GM12878 (cell line): Measurements from ENCODE around the gene KISS1. TPM values are rescaled to one million over a fixed set of nuclear protein-coding genes. Genes with fewer than 3 reads are reported as not detected.

ENCODE experiments used
- ATAC-seq: fragments of 200-7000 bp; cut with Tn5 transposase; 3 replicates; pipeline ENCODE4 v1.9.1; 2020; ENCODE audit warnings: mild to moderate bottlenecking, moderate library complexity
- BruUV-seq: library from RNA; stranded (reverse); fragments of 400-500 nt; replicated peaks from 2 replicates; lab custom pipeline; 2021; lab: Mats Ljungman, UMichigan
- CTCF ChIA-PET: fragments of 300-600 bp; sonication (Branson Sonifier 250); formaldehyde crosslinking; extraction: SDS; loops from one replicate; lab custom pipeline; 2021; ENCODE audit warnings: inconsistent platforms; lab: Yijun Ruan, JAX
- POLR2A ChIA-PET: fragments of 350-600 bp; formaldehyde crosslinking; extraction: SDS; loops from one replicate; lab custom pipeline; 2021; ENCODE audit warnings: inconsistent platforms; lab: Charles Lee
- RAD21 ChIA-PET: fragments of 300-600 bp; sonication (Branson Sonifier 250); formaldehyde crosslinking; loops from one replicate; lab custom pipeline; 2023; ENCODE audit warnings: antibody characterized with exemption; ENCODE audit not compliant: unreplicated experiment; lab: Charles Lee
- SMC1A ChIA-PET: fragments of 300-600 bp; sonication (Branson Sonifier 250); formaldehyde crosslinking; loops from one replicate; lab custom pipeline; 2023; ENCODE audit not compliant: unreplicated experiment, uncharacterized antibody; lab: Charles Lee
- DNase-seq: peaks from one replicate; pipeline ENCODE4 v3.0.0-alpha.2; 2011; ENCODE audit warnings: low read depth, low spot score
- FAIRE-seq: peaks from 3 replicates; lab custom pipeline; 2011; peaks lifted over from hg19 to GRCh38; lab: Jason Lieb, UNC
- H2AFZ ChIP-seq: 2 replicates; pipeline ENCODE4 v1.6.0; 2011; ENCODE audit warnings: low read depth, low read length, control low read depth; ENCODE audit not compliant: control insufficient read depth
- H3K27ac ChIP-seq: 2 replicates; pipeline ENCODE4 v1.5.1; 2011; ENCODE audit warnings: control low read depth; ENCODE audit not compliant: control insufficient read depth, insufficient read depth
- H3K27me3 ChIP-seq, 2 experiments: replicated peaks in 1 of 2; 2 replicates each; pipeline versions ENCODE4 v1.6.0 to v1.6.1; 2011; ENCODE audit warnings: low read length in 1 of 2; ENCODE audit not compliant: control insufficient read depth in 2 of 2, insufficient read depth in 2 of 2
- H3K36me3 ChIP-seq, 2 experiments: 2 replicates each; pipeline ENCODE4 v1.5.1; 2011; ENCODE audit warnings: low read length in 1 of 2; ENCODE audit not compliant: control insufficient read depth in 2 of 2, insufficient read depth in 2 of 2
- H3K4me1 ChIP-seq: 2 replicates; pipeline ENCODE4 v1.6.1; 2011; ENCODE audit warnings: mild to moderate bottlenecking, low read length, moderate library complexity, mixed read lengths; ENCODE audit not compliant: control insufficient read depth, insufficient read depth
- H3K4me2 ChIP-seq: 2 replicates; pipeline ENCODE4 v1.6.0; 2011; ENCODE audit warnings: control low read depth; ENCODE audit not compliant: control insufficient read depth, insufficient read depth
- H3K4me3 ChIP-seq: fragments of 200-600 bp; sonication (generic); 2 replicates; pipeline ENCODE4 v1.5.1; 2016
- H3K79me2 ChIP-seq: 2 replicates; pipeline ENCODE4 v1.6.0; 2011; ENCODE audit warnings: low read length; ENCODE audit not compliant: control insufficient read depth, insufficient read depth
- H3K9ac ChIP-seq: 2 replicates; pipeline ENCODE4 v1.8.0; 2011; ENCODE audit warnings: low read length, control low read depth, mixed read lengths; ENCODE audit not compliant: control insufficient read depth, insufficient read depth
- H3K9me3 ChIP-seq: replicated peaks from 3 replicates; pipeline ENCODE4 v1.5.1; 2011; ENCODE audit warnings: mild to moderate bottlenecking, low read length; ENCODE audit not compliant: control insufficient read depth, insufficient read depth
- H4K20me1 ChIP-seq: 2 replicates; pipeline ENCODE4 v1.6.0; 2011; ENCODE audit not compliant: control insufficient read depth, insufficient read depth
- CBX3 ChIP-seq: fragments of 200-600 bp; sonication (generic); IDR thresholded peaks from 2 replicates; pipeline ENCODE4 v1.6.1; 2016; ENCODE audit warnings: low read depth, borderline replicate concordance
- CEBPB ChIP-seq, 2 experiments: fragments of 150-350 bp in 1 of 2; IDR thresholded peaks; 2 replicates each; pipeline ENCODE4 v1.6.1; 2012 to 2014; ENCODE audit warnings: low read depth in 2 of 2, low read length in 2 of 2, borderline replicate concordance in 1 of 2, inconsistent platforms in 1 of 2
- EGR1 ChIP-seq, 2 experiments: IDR thresholded peaks; 1 replicate in 1 of 2; 2 replicates in 1 of 2; pipeline ENCODE4 v1.6.1; 2011 to 2012; ENCODE audit warnings: low read depth in 2 of 2, low read length in 2 of 2, borderline replicate concordance in 1 of 2, mild to moderate bottlenecking in 1 of 2, moderate library complexity in 1 of 2
- ELK1 ChIP-seq: IDR thresholded peaks from 2 replicates; pipeline ENCODE4 v1.6.1; 2012; ENCODE audit warnings: low read depth, low read length, improper control_type of control experiment
- EP300 ChIP-seq, 2 experiments: fragments of 150-350 bp in 1 of 2; IDR thresholded peaks; 2 replicates each; pipeline ENCODE4 v1.6.1; 2011 to 2012; ENCODE audit warnings: low read depth in 2 of 2, low read length in 2 of 2, borderline replicate concordance in 1 of 2, improper control_type of control experiment in 1 of 2, inconsistent platforms in 1 of 2; ENCODE audit not compliant: control insufficient read depth in 1 of 2
- MLLT1 ChIP-seq: fragments of 450-650 bp; IDR thresholded peaks from 2 replicates; pipeline ENCODE4 v1.6.1; 2016; ENCODE audit warnings: mild to moderate bottlenecking
- MXI1 ChIP-seq: fragments of 150-350 bp; IDR thresholded peaks from 2 replicates; pipeline ENCODE4 v1.6.1; 2011; ENCODE audit warnings: low read depth, mild to moderate bottlenecking, inconsistent platforms, low read length, improper control_type of control experiment
- PAX8 ChIP-seq: fragments of 450-650 bp; IDR thresholded peaks from 2 replicates; pipeline ENCODE4 v1.6.1; 2017; ENCODE audit warnings: mild to moderate bottlenecking, moderate library complexity
- PML ChIP-seq: IDR thresholded peaks from 2 replicates; pipeline ENCODE4 v1.6.1; 2012; ENCODE audit warnings: low read length, inconsistent platforms
- STAT1 ChIP-seq: fragments of 450-650 bp; conservative IDR thresholded peaks from 2 replicates; pipeline ENCODE4 v1.6.1; 2014; ENCODE audit warnings: antibody characterized with exemption, mild to moderate bottlenecking
- TARDBP ChIP-seq: IDR thresholded peaks from 2 replicates; pipeline ENCODE4 v1.6.1; 2016; ENCODE audit warnings: borderline replicate concordance
- ZBED1 ChIP-seq: IDR thresholded peaks from 2 replicates; pipeline ENCODE4 v1.6.1; 2016; ENCODE audit warnings: borderline replicate concordance
- ZNF207 ChIP-seq: fragments of 450-650 bp; IDR thresholded peaks from 2 replicates; pipeline ENCODE4 v1.6.1; 2014; ENCODE audit warnings: antibody characterized with exemption, mild to moderate bottlenecking, borderline replicate concordance
- ZNF217 ChIP-seq: fragments of 450-650 bp; IDR thresholded peaks from 2 replicates; pipeline ENCODE4 v1.6.1; 2017; ENCODE audit warnings: antibody characterized with exemption, mild to moderate bottlenecking
- ZNF24 ChIP-seq: fragments of 450-650 bp; IDR thresholded peaks from 2 replicates; pipeline ENCODE4 v1.6.1; 2017; ENCODE audit warnings: antibody characterized with exemption, mild to moderate bottlenecking
- WGBS: methylation state at CpG from one replicate; pipeline ENCODE4 v1.1.6; 2016; ENCODE audit warnings: low lambda C conversion rate; ENCODE audit not compliant: insufficient replicate concordance, insufficient coverage; ENCODE audit errors: missing lambda C conversion rate; 5-methylcytosine and 5-hydroxymethylcytosine counted together
- in situ Hi-C: fragments of 300-500 bp; cut with MboI; formaldehyde crosslinking; loops from 9 replicates; pipeline ENCODE4 v1.14.3; 2018; ENCODE audit warnings: mixed read lengths
- intact Hi-C: fragments of 100-400 bp; cut with micrococcal nuclease; formaldehyde crosslinking; loops from one replicate; pipeline ENCODE4 v1.14.2; 2022; ENCODE audit not compliant: unreplicated experiment
- polyA plus RNA-seq, 11 experiments: library from polyadenylated mRNA; depleted of rRNA in 4 of 11; unstranded in 6 of 11; stranded (reverse) in 5 of 11; fragments of >200 nt; fragmentation: Nextera tagmentation in 4 of 11; fragmentation: Illumina TruSeq in 1 of 11; extraction: Ambion mirVana in 4 of 11; extraction: Trizol in 1 of 11; gene quantifications; 1 replicate in 1 of 11; 2 replicates in 10 of 11; pipeline versions ENCODE4 v1.2.1 to v1.2.3, GENCODE V29; 2011 to 2016; ENCODE audit warnings: inconsistent platforms in 2 of 11, missing spikeins in 2 of 11, low read depth in 1 of 11
- total RNA-seq, 4 experiments: library from RNA; depleted of rRNA in 3 of 4; stranded (reverse); fragments of >200 nt in 3 of 4; fragmentation: Illumina TruSeq in 1 of 4; extraction: Trizol in 1 of 4; gene quantifications; 2 replicates each; pipeline versions ENCODE4 v1.2.1 to v1.2.3, GENCODE V29; 2013 to 2021

The KISS1 gene
- total and polyA plus RNA-seq, 10 of the 15 experiments (the other 5 are each of a cell fraction or from before 2014, with no cell fraction given), result not detected

GRCh38 chr1:204211046-204211445 lies 14.8 kb upstream of the KISS1 start:
- in situ Hi-C loops (no loop called here), intact Hi-C loops (no loop called here)
- RAD21 ChIA-PET, result interaction anchor here (0.6 to 2.8 kb wide), 5 partner anchors 37 to 193 kb away, joined by 3 to 11 read pairs (median 4); no protein-coding TSS in a partner anchor
- CTCF ChIA-PET, result interaction anchor here (0.6 to 3.9 kb wide), 9 partner anchors 19 to 353 kb away, joined by 3 to 23 read pairs (median 5); no protein-coding TSS in a partner anchor
- BruUV-seq, result no TSS peak
- no peak for ATAC-seq
- 30% methylated on average over 7 of the region's 7 CpGs for WGBS
- Histone ChIP-seq H3K4me2 (no peak overlapping the region), H3K4me3 (no peak overlapping the region), H4K20me1 (no peaks in the 10 kb centered on the region; the same call in 1 of the 2 replicates), H3K27ac (no peak overlapping the region), H3K79me2 (no peaks in the 10 kb centered on the region), H3K27me3 (peaks cover 0 to 6% of the 10 kb centered on the region in 2 experiments; a peak in 2 of 4 replicates), H3K9ac (no peak overlapping the region), H2AFZ (no peak overlapping the region), H3K4me1 (no peaks in the 10 kb centered on the region), H3K9me3 (no peaks in the 10 kb centered on the region), H3K36me3 (no peaks in the 10 kb centered on the region)
- SMC1A ChIA-PET, result interaction anchor here (1.0 to 1.5 kb wide), 3 partner anchors 13 to 169 kb away, joined by 3 to 5 read pairs (median 3); no protein-coding TSS in a partner anchor
- no peak for DNase-seq
- no peak for FAIRE-seq
- TF ChIP-seq MLLT1 (no peak), ELK1 (no peak), CBX3 (no peak), TARDBP (no peak), ZNF217 (no peak), ZNF24 (no peak), EGR1 (IDR thresholded peaks at IDR 0.05; ENCODE audit: borderline replicate concordance in 1 of 2, low read depth in 2 of 2, low read length in 2 of 2) (no peak), ZBED1 (no peak), PAX8 (no peak), PML (no peak), CEBPB (IDR thresholded peaks at IDR 0.05; ENCODE audit: borderline replicate concordance in 1 of 2, low read depth in 2 of 2, low read length in 2 of 2) (no peak), EP300 (IDR thresholded peaks at IDR 0.05; ENCODE audit: borderline replicate concordance in 1 of 2, control insufficient read depth in 1 of 2, low read depth in 2 of 2, low read length in 2 of 2) (no peak), ZNF207 (no peak), STAT1 (no peak), MXI1 (no peak)
- POLR2A ChIA-PET, result interaction anchor here (0.6 kb wide), 1 partner anchor 51 kb away, joined by 4 read pairs; no protein-coding TSS in a partner anchor
